OCI-LY1 (cell line): Measurements from ENCODE around the gene ATP5F1C.

ENCODE experiments used
- H2AFZ ChIP-seq: fragments of 200-600 bp; sonication (generic), shearing (Covaris generic); 2 replicates; pipeline ENCODE4 v1.6.0; 2014; ENCODE audit warnings: antibody characterized with exemption, mild to moderate bottlenecking, low read length
- H3F3A ChIP-seq: fragments of 200-600 bp; sonication (generic), shearing (Covaris generic); 2 replicates; pipeline ENCODE4 v1.6.0; 2014; ENCODE audit warnings: mild to moderate bottlenecking, antibody characterized with exemption, low read length, moderate library complexity; ENCODE audit not compliant: insufficient read depth
- H3K27ac ChIP-seq: fragments of 200-600 bp; sonication (generic); 2 replicates; pipeline ENCODE4 v1.5.1; 2014; ENCODE audit warnings: low read length, mixed run types, mild to moderate bottlenecking, low read depth; ENCODE audit not compliant: poor library complexity, severe bottlenecking
- H3K27me3 ChIP-seq: fragments of 200-600 bp; sonication (generic); 2 replicates; pipeline ENCODE4 v1.6.0; 2014; ENCODE audit warnings: antibody characterized with exemption, mild to moderate bottlenecking, low read length, moderate library complexity; ENCODE audit not compliant: insufficient read depth
- H3K36me3 ChIP-seq: fragments of 200-600 bp; sonication (generic); 2 replicates; pipeline ENCODE4 v1.6.1; 2014; ENCODE audit warnings: mild to moderate bottlenecking, antibody characterized with exemption, low read length, moderate library complexity, mixed read lengths; ENCODE audit not compliant: insufficient read depth
- H3K4me1 ChIP-seq: fragments of 200-600 bp; sonication (generic); 2 replicates; pipeline ENCODE4 v1.5.1; 2014; ENCODE audit warnings: mild to moderate bottlenecking, low read length, moderate library complexity; ENCODE audit not compliant: insufficient read depth, severe bottlenecking
- H3K4me2 ChIP-seq: fragments of 200-600 bp; sonication (generic), shearing (Covaris generic); 2 replicates; pipeline ENCODE4 v1.6.1; 2014; ENCODE audit warnings: low read length
- H3K4me3 ChIP-seq: fragments of 200-600 bp; sonication (generic); 2 replicates; pipeline ENCODE4 v1.5.1; 2014; ENCODE audit warnings: low read length, low read depth, mild to moderate bottlenecking, mixed read lengths; ENCODE audit not compliant: poor library complexity, severe bottlenecking
- H3K79me2 ChIP-seq: fragments of 200-600 bp; shearing (Covaris generic); 2 replicates; pipeline ENCODE4 v1.6.1; 2016; ENCODE audit warnings: mixed run types, low read length, mixed read lengths; ENCODE audit not compliant: insufficient read depth
- H3K9ac ChIP-seq: fragments of 200-600 bp; sonication (generic), shearing (Covaris generic); 2 replicates; pipeline ENCODE4 v1.6.1; 2014; ENCODE audit warnings: mild to moderate bottlenecking, low read length, mixed read lengths
- H3K9me2 ChIP-seq: fragments of 200-600 bp; sonication (generic), shearing (Covaris generic); 2 replicates; pipeline ENCODE4 v1.6.1; 2014; ENCODE audit warnings: low read depth, mild to moderate bottlenecking, low read length, mixed read lengths
- H3K9me3 ChIP-seq: fragments of 200-600 bp; shearing (Covaris generic); 2 replicates; pipeline ENCODE4 v1.6.1; 2014; ENCODE audit warnings: low read length, mixed read lengths
- H4K20me1 ChIP-seq: fragments of 200-600 bp; sonication (generic), shearing (Covaris generic); 2 replicates; pipeline ENCODE4 v1.6.0; 2016; ENCODE audit warnings: mild to moderate bottlenecking, low read length; ENCODE audit not compliant: insufficient read depth
- EZH2 ChIP-seq: fragments of 200-600 bp; sonication (generic), shearing (Covaris generic); IDR thresholded peaks from 2 replicates; pipeline ENCODE4 v1.8.0; 2017; ENCODE audit warnings: borderline replicate concordance, mixed run types, mild to moderate bottlenecking, antibody characterized with exemption, low read length, moderate library complexity, mixed read lengths
- TF ChIP-seq, protein P1 (sequence below): fragments of 200-600 bp; sonication (generic), shearing (Covaris generic); IDR thresholded peaks from 2 replicates; pipeline ENCODE4 v1.5.1; 2017; ENCODE audit warnings: mild to moderate bottlenecking, antibody characterized with exemption, low read length, moderate library complexity, mixed read lengths

ATP5F1C gene

GRCh38 chr10:7802606-7803005, 14.6 kb downstream of the ATP5F1C start:
- Histone ChIP-seq H3K9me3 (no peaks in the 10 kb centered on the region), H3K36me3 (peaks cover 84% of the 10 kb centered on the region), H3K27ac (no peak overlapping the region), H3K4me1 (no peaks in the 10 kb centered on the region), H3K4me2 (no peak overlapping the region), H3F3A (no peaks in the 10 kb centered on the region), H2AFZ (no peak overlapping the region), H3K79me2 (no peaks in the 10 kb centered on the region), H3K9me2 (no peaks in the 10 kb centered on the region), H3K9ac (no peak overlapping the region), H3K4me3 (no peak overlapping the region), H4K20me1 (no peaks in the 10 kb centered on the region), H3K27me3 (no peaks in the 10 kb centered on the region)
- no peak for TF ChIP-seq EZH2
- TF ChIP-seq, protein P1, sequence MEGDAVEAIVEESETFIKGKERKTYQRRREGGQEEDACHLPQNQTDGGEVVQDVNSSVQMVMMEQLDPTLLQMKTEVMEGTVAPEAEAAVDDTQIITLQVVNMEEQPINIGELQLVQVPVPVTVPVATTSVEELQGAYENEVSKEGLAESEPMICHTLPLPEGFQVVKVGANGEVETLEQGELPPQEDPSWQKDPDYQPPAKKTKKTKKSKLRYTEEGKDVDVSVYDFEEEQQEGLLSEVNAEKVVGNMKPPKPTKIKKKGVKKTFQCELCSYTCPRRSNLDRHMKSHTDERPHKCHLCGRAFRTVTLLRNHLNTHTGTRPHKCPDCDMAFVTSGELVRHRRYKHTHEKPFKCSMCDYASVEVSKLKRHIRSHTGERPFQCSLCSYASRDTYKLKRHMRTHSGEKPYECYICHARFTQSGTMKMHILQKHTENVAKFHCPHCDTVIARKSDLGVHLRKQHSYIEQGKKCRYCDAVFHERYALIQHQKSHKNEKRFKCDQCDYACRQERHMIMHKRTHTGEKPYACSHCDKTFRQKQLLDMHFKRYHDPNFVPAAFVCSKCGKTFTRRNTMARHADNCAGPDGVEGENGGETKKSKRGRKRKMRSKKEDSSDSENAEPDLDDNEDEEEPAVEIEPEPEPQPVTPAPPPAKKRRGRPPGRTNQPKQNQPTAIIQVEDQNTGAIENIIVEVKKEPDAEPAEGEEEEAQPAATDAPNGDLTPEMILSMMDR = no peak

DNA sequence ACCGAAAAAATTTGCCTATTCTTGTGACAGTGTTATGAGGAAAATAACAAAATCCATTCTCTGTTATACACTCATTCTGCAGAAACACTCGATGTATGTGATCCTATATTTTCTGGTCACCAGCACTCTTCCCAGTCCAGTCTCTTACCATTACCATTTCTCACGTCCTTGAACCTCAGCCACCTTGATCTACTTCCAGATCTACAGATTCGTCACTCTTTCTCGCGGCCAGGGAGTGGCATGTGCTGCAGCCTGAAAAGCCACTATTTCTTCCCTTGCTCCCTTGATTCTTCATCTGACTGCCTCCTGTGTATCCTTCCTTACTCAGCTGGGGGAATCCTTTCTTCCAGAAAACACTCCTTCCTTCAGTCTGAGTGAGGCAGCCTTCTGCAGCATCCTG, 16.2 kb downstream of the ATP5F1C start:
- Histone ChIP-seq H3K79me2 (no peaks in the 10 kb centered on the region), H3F3A (no peaks in the 10 kb centered on the region)

DNA sequence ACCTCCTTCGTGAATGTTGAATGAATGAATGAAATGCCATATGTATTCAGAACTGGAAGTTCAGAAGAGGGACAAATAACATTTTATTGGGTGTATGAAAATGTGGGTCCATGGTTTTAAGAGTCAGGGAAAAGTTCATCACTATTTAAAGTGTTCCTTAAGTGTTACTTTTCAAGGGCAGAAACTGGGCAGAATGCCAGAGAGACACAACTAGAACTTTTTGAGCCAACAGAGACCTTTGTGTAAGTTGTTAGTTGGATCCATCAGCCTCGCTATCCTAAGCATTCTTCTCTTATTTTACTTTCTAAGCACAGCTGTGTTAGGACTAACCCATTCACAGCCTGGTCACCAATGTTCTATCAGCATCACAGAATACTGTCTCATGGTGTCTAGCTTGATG, 16.8 kb downstream of the ATP5F1C start:
- H3K4me2 ChIP-seq = no peak overlapping the region
- H3K9me2 ChIP-seq = no peaks in the 10 kb centered on the region
- no peaks in the 10 kb centered on the region for H3K9me3 ChIP-seq
- no peaks in the 10 kb centered on the region for H3F3A ChIP-seq
- H3K79me2 ChIP-seq = no peaks in the 10 kb centered on the region
- no peaks in the 10 kb centered on the region for H3K4me1 ChIP-seq
- H2AFZ ChIP-seq = no peak overlapping the region
- no peaks in the 10 kb centered on the region for H4K20me1 ChIP-seq
- H3K4me3 ChIP-seq = no peak overlapping the region
- TF ChIP-seq, protein P1 = no peak
- TF ChIP-seq EZH2 = no peak
- H3K9ac ChIP-seq = no peak overlapping the region
- H3K36me3 ChIP-seq = peaks cover 71% of the 10 kb centered on the region
- H3K27ac ChIP-seq = no peak overlapping the region
- no peaks in the 10 kb centered on the region for H3K27me3 ChIP-seq

More for the DNA sequence above, 16.2 kb downstream of the ATP5F1C start:
- no peak overlapping the region for H2AFZ ChIP-seq
- H3K9me2 ChIP-seq = no peaks in the 10 kb centered on the region
- no peak overlapping the region for H3K4me3 ChIP-seq
- no peaks in the 10 kb centered on the region for H3K4me1 ChIP-seq
- no peaks in the 10 kb centered on the region for H3K9me3 ChIP-seq
- no peak overlapping the region for H3K4me2 ChIP-seq
- no peak overlapping the region for H3K9ac ChIP-seq
- TF ChIP-seq EZH2 = no peak
- TF ChIP-seq, protein P1 = no peak
- H4K20me1 ChIP-seq = no peaks in the 10 kb centered on the region
- no peaks in the 10 kb centered on the region for H3K27me3 ChIP-seq
- H3K27ac ChIP-seq = no peak overlapping the region
- H3K36me3 ChIP-seq = peaks cover 76% of the 10 kb centered on the region
